Sciatic nerve (tissue), 2 donors: ENCODE data around the gene ADAMTS9. TPM values are rescaled to one million over a fixed set of nuclear protein-coding genes. Genes with fewer than 3 reads are reported as not detected.
A peak's percentile ranks its signal among the peaks of the same experiment; 100 is the strongest.

Experiments used
- ATAC-seq: fragments of 200-7000 bp; cut with Tn5 transposase; one replicate; pipeline ENCODE4 v1.9.1; 2020; ENCODE audit warnings: mild to moderate bottlenecking, moderate library complexity
- DNase-seq: peaks from one replicate; pipeline ENCODE4 v3.0.0-alpha.2; 2020; ENCODE audit warnings: low spot score
- intact Hi-C: fragments of 100-400 bp; cut with DNase I; formaldehyde crosslinking; loops from one replicate; pipeline ENCODE4 v1.14.2; 2022
- total RNA-seq: library from RNA; stranded (reverse); fragmentation: NEBNext Ultra II Directional; extraction: Animal tissue kit (Norgen Biotek cat#: 25700); gene quantifications from one replicate; pipeline ENCODE4 v1.2.1, GENCODE V29; 2021
- donor health status: DM: no; HTN: no; CAD: no.
- donor health status: DM: no; HTN: no; CAD: no.

Gene ADAMTS9
- total RNA-seq, 1 donor from 2014 or later = 185 TPM

DNA sequence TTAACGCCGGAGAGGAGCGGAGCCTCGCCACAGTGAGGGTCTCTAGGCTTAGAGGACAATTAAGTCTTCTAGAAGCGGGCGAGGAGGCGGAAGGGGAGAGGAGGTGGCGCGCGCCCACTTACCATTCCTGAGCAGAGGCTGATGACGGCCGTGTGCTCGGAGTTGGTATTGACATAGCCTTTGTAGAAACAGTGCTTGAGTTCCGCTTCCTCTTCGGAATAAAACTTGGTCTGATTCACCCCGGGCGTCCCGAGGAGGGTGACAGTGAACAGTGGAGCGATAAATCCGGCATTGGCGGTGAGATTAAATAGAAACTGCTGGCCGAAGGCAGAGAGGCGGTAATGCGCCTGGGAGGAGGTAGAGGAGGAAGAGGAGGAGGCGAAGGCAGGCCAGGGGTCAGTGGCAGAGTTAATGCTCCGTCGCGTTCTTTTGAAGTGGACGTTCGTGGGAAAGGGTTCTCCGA is 1.3 kb downstream of the ADAMTS9 start:
- peak; percentile 16 for ATAC-seq
- peak; percentile 65 for DNase-seq
- intact Hi-C loops = loop anchor here (2.0 to 10.0 kb wide), 2 partner anchors 484 to 748 kb away; no protein-coding TSS in a partner anchor

- peak; percentile 97 for DNase-seq
- peak; percentile 96 for ATAC-seq
- intact Hi-C loops = loop anchor here (2.0 to 10.0 kb wide), 2 partner anchors 485 to 749 kb away; no protein-coding TSS in a partner anchor
These were observed 1.9 kb downstream of the ADAMTS9 start for GRCh38 chr3:64685800-64686445.

DNA sequence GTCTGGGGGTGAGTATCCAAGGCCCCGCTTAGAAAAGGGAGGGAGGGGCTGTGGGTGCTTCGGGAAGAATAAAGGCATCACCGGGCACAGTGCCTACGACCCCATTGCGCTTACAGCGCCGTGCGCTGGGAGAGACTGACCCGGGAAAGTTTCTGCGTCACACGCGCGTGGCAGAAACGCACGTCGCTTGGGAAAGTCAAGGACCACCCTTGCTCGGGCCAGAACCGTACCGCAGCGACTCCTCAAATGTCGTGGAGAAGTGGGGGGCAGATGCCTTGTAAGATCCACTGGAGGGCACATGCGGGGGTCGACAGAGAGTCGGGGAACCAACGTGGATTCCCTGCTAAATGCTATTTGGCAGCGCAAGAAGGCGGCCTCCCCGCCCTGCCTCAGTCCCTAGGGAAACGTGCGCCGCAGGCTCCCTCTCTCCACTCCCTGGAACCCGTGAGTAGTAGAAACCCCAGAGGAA is 2.4 kb downstream of the ADAMTS9 start:
- intact Hi-C loops = loop anchor here (10.0 kb wide), 1 partner anchor 749 kb away; no protein-coding TSS in a partner anchor
- peak; percentile 56 for ATAC-seq

DNA sequence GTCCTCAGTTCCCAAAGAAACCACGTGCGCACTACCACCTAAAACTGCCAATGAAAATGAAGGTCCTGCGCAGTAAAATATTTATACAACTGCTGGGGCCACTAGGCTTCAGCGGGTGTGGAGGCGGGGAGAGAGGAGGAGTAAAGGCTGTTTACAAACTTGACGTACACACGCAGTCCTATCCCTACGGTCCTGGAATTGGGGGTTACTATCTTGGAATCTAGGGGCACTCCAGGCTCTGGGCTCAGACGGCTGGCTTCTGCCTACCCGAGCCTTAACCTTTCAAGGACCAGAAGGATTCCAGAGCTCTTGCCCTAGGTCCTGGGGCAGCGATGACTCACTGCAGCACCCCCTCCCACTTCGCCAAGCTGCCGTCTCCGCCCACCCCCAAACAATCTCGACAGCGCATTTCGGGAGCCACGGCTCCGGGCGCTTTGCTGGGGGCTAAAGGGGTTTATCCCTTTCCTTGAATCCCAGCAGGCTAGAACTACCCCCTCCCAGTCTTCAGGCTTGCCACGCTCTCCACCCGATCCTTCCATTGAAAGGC is 3.0 kb downstream of the ADAMTS9 start:
- ATAC-seq = peak; percentile 71
- peak; percentile 76 for DNase-seq
- intact Hi-C loops = loop anchor here (10.0 kb wide), 1 partner anchor 750 kb away; no protein-coding TSS in a partner anchor

More for the DNA sequence above, 2.4 kb downstream of the ADAMTS9 start:
- peak; percentile 81 for DNase-seq

GRCh38 chr3:64681827-64682226 is 6.0 kb downstream of the ADAMTS9 start:
- ATAC-seq (no peak), DNase-seq (no peak)
- intact Hi-C loops = loop anchor here (10.0 kb wide), 1 partner anchor 753 kb away; no protein-coding TSS in a partner anchor

DNA sequence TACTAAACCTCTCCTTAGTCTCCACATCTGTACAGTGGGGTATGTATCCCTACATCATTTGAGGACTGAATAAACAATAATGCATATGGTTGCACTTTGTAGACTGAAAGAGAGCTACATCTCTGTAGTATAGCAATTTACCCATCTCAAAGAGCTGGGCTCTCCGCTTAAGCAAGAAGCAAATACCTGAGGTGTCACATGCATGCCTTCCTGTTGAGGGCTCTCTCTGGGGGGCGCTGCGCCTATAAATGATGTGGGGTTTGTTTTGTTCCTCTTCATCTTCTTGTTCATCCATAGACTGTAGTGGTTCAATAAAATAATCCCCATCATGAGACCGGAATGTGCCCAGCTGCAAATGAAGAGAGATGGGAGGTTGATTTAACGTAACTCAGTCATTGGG is 6.8 kb downstream of the ADAMTS9 start:
- ATAC-seq = no peak
- intact Hi-C loops = loop anchor here (10.0 kb wide), 1 partner anchor 754 kb away; no protein-coding TSS in a partner anchor
- DNase-seq = no peak

- ATAC-seq (no peak), DNase-seq (no peak)
- intact Hi-C loops = loop anchor here (10.0 kb wide), 1 partner anchor 754 kb away; no protein-coding TSS in a partner anchor
These were observed 7.5 kb downstream of the ADAMTS9 start for GRCh38 chr3:64680334-64680733.

GRCh38 chr3:64677961-64678716 is 9.7 kb downstream of the ADAMTS9 start:
- intact Hi-C loops = loop anchor here (5.0 kb wide), 1 partner anchor 131 kb away; no protein-coding TSS in a partner anchor
- no peak for ATAC-seq

GRCh38 chr3:64676831-64677230 is 11.0 kb downstream of the ADAMTS9 start:
- ATAC-seq = no peak
- DNase-seq = no peak
- intact Hi-C loops = loop anchor here (5.0 kb wide), 1 partner anchor 130 kb away; no protein-coding TSS in a partner anchor

More at GRCh38 chr3:64677961-64678716, 9.7 kb downstream of the ADAMTS9 start:
- DNase-seq = no peak

DNA sequence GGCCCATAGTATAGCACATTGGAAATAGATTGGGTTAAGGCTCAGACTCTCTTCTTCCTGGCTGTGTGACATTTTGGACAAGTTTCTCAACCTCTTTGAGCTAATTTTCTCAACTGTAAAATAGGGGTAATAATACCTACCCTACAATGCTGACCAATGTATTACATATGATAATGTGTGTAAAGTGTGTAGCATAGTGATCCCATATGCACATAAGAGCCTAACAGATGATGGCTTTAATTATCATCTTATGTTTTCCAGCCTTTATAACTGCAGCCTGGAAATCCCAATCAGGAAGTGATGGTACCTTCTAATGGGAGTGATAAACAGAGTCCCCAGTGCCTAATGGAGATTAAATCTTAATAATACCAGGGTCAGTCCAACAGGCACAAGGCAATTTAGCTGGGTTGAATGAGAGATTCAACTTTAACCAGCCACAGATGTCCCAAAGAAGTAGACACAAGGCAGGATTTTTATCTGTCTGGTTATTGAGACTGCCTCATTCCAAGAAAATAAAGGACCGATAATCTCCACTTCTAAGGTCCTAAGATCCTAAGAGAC is 12.0 kb downstream of the ADAMTS9 start:
- ATAC-seq (no peak), DNase-seq (no peak)
- intact Hi-C loops = loop anchor here (5.0 kb wide), 1 partner anchor 128 kb away; no protein-coding TSS in a partner anchor

DNA sequence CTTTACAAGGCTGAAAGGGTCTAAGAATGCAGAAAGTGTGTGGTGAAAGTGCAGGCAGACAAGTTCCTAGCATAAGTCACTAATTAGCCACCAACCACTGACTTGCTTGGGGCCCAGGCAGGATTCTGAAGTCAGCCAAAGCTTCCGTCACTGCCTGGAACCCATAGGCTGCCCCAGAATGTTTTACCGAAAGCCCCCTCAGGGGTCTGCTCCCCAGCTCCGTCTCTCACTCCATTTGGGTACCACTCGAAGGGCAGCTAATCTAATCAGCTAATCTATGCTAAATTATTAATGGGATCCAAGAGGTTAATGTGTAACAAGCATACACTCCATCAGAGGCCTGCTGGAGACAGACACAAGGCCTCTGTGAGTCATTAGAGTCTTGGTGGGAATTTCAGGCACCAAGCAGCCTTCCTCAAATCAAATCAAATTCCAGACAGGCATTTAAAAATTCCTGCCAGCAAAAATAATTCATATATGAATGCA is 13.2 kb downstream of the ADAMTS9 start:
- DNase-seq (no peak), ATAC-seq (no peak)
- intact Hi-C loops = loop anchor here (5.0 kb wide), 1 partner anchor 127 kb away; no protein-coding TSS in a partner anchor

DNA sequence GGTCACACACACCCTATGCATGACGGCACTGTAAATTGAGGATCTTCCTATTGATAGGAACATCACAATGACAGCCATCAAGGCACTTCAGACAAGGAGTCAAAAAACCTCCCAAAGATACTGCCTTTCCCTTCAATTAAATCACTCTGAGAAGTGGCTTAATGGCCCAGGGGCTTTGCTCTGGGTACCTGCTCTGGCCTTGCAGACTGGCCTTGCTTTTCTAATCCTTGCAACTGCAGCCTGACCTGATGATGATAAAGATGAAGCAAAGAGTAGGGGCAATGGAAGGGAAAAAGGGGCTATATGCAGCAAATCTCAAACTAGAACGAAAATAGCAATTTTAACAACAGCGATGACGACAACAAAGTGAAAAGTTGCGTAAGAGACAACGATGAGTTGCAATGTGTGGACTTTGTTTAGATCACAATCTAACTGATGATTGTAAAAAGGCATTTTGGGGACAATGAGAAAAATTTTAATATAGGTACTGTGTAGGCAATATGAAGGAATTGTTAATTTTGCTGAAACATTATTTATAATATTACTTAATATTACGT is 14.6 kb downstream of the ADAMTS9 start:
- intact Hi-C loops = no loop called here

DNA sequence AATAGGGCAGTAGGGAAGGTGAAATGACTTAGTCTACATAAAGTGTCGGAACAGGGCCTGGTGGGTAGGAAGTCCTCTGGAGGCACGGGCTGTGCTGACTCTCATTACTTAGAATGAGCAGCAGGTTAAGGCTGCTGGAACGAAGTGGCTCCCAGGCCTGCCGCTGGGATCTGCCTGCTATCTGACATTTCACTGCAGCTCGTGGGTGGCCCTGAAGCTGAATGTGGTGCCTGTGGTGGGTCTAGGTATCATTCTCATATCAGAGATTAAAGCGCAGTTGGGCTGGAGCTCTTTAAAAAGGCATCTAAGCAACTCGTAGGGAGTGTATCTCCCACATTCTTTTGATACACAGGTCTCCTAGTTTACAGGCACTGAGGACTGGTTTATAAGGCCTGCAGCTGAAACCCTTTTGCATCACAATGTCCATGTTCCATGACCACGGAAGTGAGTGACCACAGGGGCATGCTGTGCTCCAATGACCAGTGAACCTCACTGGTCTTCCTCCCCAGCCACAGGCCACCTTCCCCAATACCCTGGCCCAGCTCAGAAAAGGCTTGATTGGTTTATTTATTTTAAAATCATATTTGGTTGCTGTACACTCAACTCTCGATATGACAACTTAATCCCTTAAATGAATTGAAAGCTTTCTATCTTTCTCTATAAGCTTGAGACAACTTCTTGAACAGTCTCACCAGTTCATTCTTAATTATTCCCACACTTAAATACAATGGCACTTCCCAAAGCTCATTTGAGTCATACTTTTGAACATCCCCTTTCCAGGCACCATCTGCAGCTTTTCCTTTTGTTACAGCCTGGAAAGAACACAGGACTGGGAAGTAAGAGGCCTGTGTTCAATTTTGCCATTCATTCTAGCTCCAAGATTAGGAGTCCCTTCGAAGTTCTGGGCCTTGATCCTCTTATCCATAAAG is 19.0 kb downstream of the ADAMTS9 start:
- intact Hi-C loops = no loop called here
- ATAC-seq = peak; percentile 48
- DNase-seq = no peak

More for the DNA sequence above, 14.6 kb downstream of the ADAMTS9 start:
- DNase-seq (no peak), ATAC-seq (no peak)

GRCh38 chr3:64667887-64668581 is 19.8 kb downstream of the ADAMTS9 start:
- DNase-seq (peak; percentile 78), ATAC-seq (peak; percentile 72)

DNA sequence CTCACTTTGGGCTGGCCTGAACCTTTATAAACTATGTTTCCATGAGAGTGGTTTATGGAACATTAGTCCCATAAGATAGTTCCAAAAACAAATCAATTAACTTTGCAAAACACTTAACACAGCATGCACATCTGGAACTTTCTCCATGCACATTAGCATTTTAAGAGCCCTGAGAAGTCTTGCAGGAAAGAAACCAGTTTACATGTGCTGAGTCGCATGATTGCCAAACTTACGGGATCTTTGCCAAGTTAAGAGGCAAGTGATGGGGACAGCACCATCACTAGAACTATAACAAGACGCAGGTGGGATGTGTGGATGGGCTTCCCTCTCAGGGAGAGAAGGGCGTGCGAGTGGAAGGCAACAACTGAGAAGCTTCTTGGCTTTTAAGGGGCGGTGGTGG is 20.7 kb downstream of the ADAMTS9 start:
- intact Hi-C loops = no loop called here
- ATAC-seq (peak; percentile 61), DNase-seq (no peak)

More at GRCh38 chr3:64667887-64668581, 19.8 kb downstream of the ADAMTS9 start:
- intact Hi-C loops = no loop called here

GRCh38 chr3:64666171-64666588 is 21.6 kb downstream of the ADAMTS9 start:
- intact Hi-C loops = no loop called here
- ATAC-seq (no peak), DNase-seq (no peak)

DNA sequence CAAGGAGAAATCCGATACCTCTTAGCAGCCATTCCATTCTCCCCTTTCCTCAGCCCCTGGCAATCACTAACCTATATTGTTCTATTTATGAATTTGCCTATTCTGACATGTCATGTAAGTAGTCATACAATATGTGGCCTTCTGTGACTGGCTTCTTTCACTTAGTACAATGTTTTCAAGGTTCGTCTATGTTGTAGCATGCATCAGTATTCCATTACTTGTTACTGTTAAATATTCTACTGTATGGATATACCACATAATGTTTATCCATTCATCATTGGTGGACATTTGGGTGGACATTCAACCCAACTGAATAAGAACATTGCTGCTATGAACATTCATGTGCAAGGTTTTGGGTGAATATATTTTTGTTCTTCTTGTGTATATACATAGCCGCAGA is 23.4 kb downstream of the ADAMTS9 start:
- no peak for DNase-seq
- intact Hi-C loops = no loop called here

More for the DNA sequence above, 23.4 kb downstream of the ADAMTS9 start:
- no peak for ATAC-seq
